ENCODE results near the gene NGLY1. TPM values are rescaled to one million over a fixed set of nuclear protein-coding genes. Genes with fewer than 3 reads are reported as not detected.

Gene NGLY1
- total and polyA plus RNA-seq, 9 of the 15 experiments (the other 6 are each of a cell fraction or from before 2014, with no cell fraction given) = 52.2 to 124 (median 87.6) TPM

GRCh38 chr3:25789596-25790556 is 6.6 kb upstream of the NGLY1 start, which contains the start of gene OXSM:
Gene OXSM (plus strand): TSS chr3:25790090. CDS start chr3:25791021, 931 bp downstream.
- H3K4me2 ChIP-seq (ENCODE audit: insufficient read depth, low read length) = peak within 1 kb of the TSS; percentile 95
- no peaks in the 10 kb centered on the region for H3K27me3 ChIP-seq (ENCODE audit: control insufficient read depth in 2 of 2, insufficient read depth in 2 of 2, low read length in 2 of 2)
- no peaks in the 10 kb centered on the region for H3K9me1 ChIP-seq (ENCODE audit: control insufficient read depth, insufficient read depth, low read length)
- H3K4me1 ChIP-seq (replicated peaks in 1 of 2; ENCODE audit: control insufficient read depth in 2 of 2, insufficient read depth in 2 of 2, low read length in 2 of 2) = peaks cover 0 to 35% of the 10 kb centered on the region in 2 experiments; a peak in 2 of 5 replicates
- peak within 1 kb of the TSS; percentile 94 for H2AFZ ChIP-seq (ENCODE audit: low read depth, low read length)
- DNase-seq (ENCODE audit: extremely low read depth in 1 of 4, low spot score in 3 of 4) = peak; percentile 91 to 99 (median 94)
- ChIA-PET CTCF (ENCODE audit: low intra/inter-chr PET ratio) (no interaction called here), POLR2A (interaction anchor here (0.7 to 2.1 kb wide), 7 partner anchors 9 to 127 kb away, joined by 3 to 10 read pairs (median 4); no protein-coding TSS in a partner anchor)
- ATAC-seq = peak; percentile 91
- in situ Hi-C loops (cut with MboI) = no loop called here
- H4K20me1 ChIP-seq (replicated peaks; ENCODE audit: control insufficient read depth, insufficient read depth, low read length) = no peaks in the 10 kb centered on the region
- peak; percentile 91 for FAIRE-seq
- BruUV-seq (replicated peaks) = TSS peak; percentile 50
- H3K9me3 ChIP-seq (replicated peaks; ENCODE audit: control insufficient read depth, insufficient read depth, low read depth, low read length) = no peaks in the 10 kb centered on the region
- H3K4me3 ChIP-seq = peak within 1 kb of the TSS; percentile 54
- peak within 1 kb of the TSS; percentile 90 for H3K27ac ChIP-seq (ENCODE audit: extremely low read depth, low read depth, low read length)
- under 1% methylated on average over 56 of the region's 56 CpGs for WGBS (ENCODE audit: insufficient coverage, low coverage, missing lambda C conversion rate)
- peaks cover 66% of the 10 kb centered on the region for H3K79me2 ChIP-seq (ENCODE audit: control insufficient read depth, insufficient read depth, low read length)
- intact Hi-C loops (cut with micrococcal nuclease) = loop anchor here (2.0 kb wide), 2 partner anchors 125 to 141 kb away; partner anchors contain the start of gene TOP2B
- peak within 1 kb of the TSS; percentile 88 to 91 for H3K9ac ChIP-seq (ENCODE audit: insufficient read depth in 1 of 2, low read depth in 2 of 2, low read length in 2 of 2)
- H3K36me3 ChIP-seq (ENCODE audit: control insufficient read depth, insufficient read depth, low read length) = peaks cover 35% of the 10 kb centered on the region
- no peak for TF ChIP-seq CSDE1 (IDR thresholded peaks at IDR 0.05)
- 0 out of 2 replicates have a peak, but pooled peaks have one; percentile 13 for TF ChIP-seq ZNF175 (CRISPR knock-in tag; IDR thresholded peaks at IDR 0.05; ENCODE audit: low read depth)
- TF ChIP-seq ZNF3 (CRISPR knock-in tag; IDR thresholded peaks at IDR 0.05) = no peak
- TF ChIP-seq NKRF (IDR thresholded peaks at IDR 0.05; ENCODE audit: borderline replicate concordance) = 0 out of 2 replicates have a peak, but pooled peaks have one; percentile 11
- peak; percentile 95 for TF ChIP-seq L3MBTL2 (IDR thresholded peaks at IDR 0.05)
- peak; percentile 87 for TF ChIP-seq THAP12 (CRISPR knock-in tag; IDR thresholded peaks at IDR 0.05)
- peak; percentile 77 for TF ChIP-seq GABPB1 (CRISPR knock-in tag; IDR thresholded peaks at IDR 0.05)
- no peak for TF ChIP-seq MCM2 (IDR thresholded peaks at IDR 0.05; ENCODE audit: low read depth)
- TF ChIP-seq KLF13 (tag; IDR thresholded peaks at IDR 0.05; ENCODE audit: borderline replicate concordance, low read depth) = no peak; the same call in 1 of the 2 replicates
- no peak for TF ChIP-seq TSC22D4 (tag; IDR thresholded peaks at IDR 0.05)
- no peak; the same call in 1 of the 2 replicates for TF ChIP-seq TCFL5 (CRISPR knock-in tag; conservative IDR thresholded peaks at IDR 0.05)
- TF ChIP-seq ZNF311 (CRISPR knock-in tag; IDR thresholded peaks at IDR 0.05) = 0 out of 2 replicates have a peak, but pooled peaks have one; percentile 48
- TF ChIP-seq ZBTB26 (CRISPR knock-in tag; IDR thresholded peaks at IDR 0.05) = 0 out of 2 replicates have a peak, but pooled peaks have one; percentile 13
- no peak for TF ChIP-seq MCM5 (IDR thresholded peaks at IDR 0.05; ENCODE audit: low read depth)
- TF ChIP-seq BRF1 (IDR thresholded peaks at IDR 0.05; ENCODE audit: borderline replicate concordance, extremely low read depth, insufficient read length) = no peak
